ENCODE measurements around the gene PCARE.

The PCARE gene

DNA sequence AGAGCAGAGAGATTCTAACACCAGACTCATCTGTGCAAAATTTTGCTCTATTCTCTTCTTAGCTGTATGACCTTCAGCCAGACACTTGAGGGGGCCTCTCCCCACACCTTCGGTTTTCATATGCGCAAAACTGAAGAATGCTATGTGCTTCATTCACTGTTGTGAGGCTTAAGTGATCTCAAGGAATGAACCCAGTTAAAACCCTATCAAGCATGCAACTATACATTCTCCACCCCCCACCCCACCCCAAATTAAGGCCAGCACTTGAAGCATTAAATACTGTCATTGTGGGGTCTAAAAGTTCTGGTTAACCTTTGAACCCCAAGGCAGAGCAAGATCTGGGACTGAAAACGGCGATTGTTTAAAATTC lies 10.0 kb downstream of the PCARE start:
- H4K20me1 ChIP-seq (ENCODE audit: insufficient read depth, low read length, poor library complexity, severe bottlenecking), result no peaks in the 10 kb centered on the region
- TF ChIP-seq, protein P1, sequence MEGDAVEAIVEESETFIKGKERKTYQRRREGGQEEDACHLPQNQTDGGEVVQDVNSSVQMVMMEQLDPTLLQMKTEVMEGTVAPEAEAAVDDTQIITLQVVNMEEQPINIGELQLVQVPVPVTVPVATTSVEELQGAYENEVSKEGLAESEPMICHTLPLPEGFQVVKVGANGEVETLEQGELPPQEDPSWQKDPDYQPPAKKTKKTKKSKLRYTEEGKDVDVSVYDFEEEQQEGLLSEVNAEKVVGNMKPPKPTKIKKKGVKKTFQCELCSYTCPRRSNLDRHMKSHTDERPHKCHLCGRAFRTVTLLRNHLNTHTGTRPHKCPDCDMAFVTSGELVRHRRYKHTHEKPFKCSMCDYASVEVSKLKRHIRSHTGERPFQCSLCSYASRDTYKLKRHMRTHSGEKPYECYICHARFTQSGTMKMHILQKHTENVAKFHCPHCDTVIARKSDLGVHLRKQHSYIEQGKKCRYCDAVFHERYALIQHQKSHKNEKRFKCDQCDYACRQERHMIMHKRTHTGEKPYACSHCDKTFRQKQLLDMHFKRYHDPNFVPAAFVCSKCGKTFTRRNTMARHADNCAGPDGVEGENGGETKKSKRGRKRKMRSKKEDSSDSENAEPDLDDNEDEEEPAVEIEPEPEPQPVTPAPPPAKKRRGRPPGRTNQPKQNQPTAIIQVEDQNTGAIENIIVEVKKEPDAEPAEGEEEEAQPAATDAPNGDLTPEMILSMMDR (conservative IDR thresholded peaks at IDR 0.05; ENCODE audit: low read length), result no peak
- no peak for TF ChIP-seq EZH2phosphoT487 (IDR thresholded peaks at IDR 0.05; ENCODE audit: borderline replicate concordance)
- no peaks in the 10 kb centered on the region for H3K4me1 ChIP-seq (ENCODE audit: insufficient read depth, low read length, poor library complexity, severe bottlenecking)
- no peak overlapping the region for H3K9ac ChIP-seq (ENCODE audit: low read depth, low read length, poor library complexity, severe bottlenecking)
- H3F3A ChIP-seq (ENCODE audit: low read depth), result no peaks in the 10 kb centered on the region
- no peak overlapping the region for H2AFZ ChIP-seq (ENCODE audit: low read length)
- no peaks in the 10 kb centered on the region for H3K9me3 ChIP-seq (ENCODE audit: insufficient read depth, low read depth, low read length)
- H3K27me3 ChIP-seq (ENCODE audit: insufficient read depth, low read length, poor library complexity, severe bottlenecking), result no peaks in the 10 kb centered on the region
- H3K9me2 ChIP-seq (replicated peaks; ENCODE audit: low read depth, low read length), result no peaks in the 10 kb centered on the region
- H3K4me3 ChIP-seq (ENCODE audit: low read length, poor library complexity, severe bottlenecking), result no peak overlapping the region
- H3K4me2 ChIP-seq (ENCODE audit: low read depth, low read length, poor library complexity, severe bottlenecking), result no peak overlapping the region
- no peaks in the 10 kb centered on the region for H3K79me2 ChIP-seq (ENCODE audit: insufficient read depth, low read length)
- no peaks in the 10 kb centered on the region for H3K36me3 ChIP-seq (ENCODE audit: insufficient read depth, low read length)

- TF ChIP-seq EZH2phosphoT487 (IDR thresholded peaks at IDR 0.05; ENCODE audit: borderline replicate concordance), result no peak
- TF ChIP-seq, protein P1 (conservative IDR thresholded peaks at IDR 0.05; ENCODE audit: low read length), result no peak
- no peaks in the 10 kb centered on the region for H3K79me2 ChIP-seq (ENCODE audit: insufficient read depth, low read length)
- no peak overlapping the region for H3K9ac ChIP-seq (ENCODE audit: low read depth, low read length, poor library complexity, severe bottlenecking)
- H3K27me3 ChIP-seq (ENCODE audit: insufficient read depth, low read length, poor library complexity, severe bottlenecking), result no peaks in the 10 kb centered on the region
- no peak overlapping the region for H3K4me3 ChIP-seq (ENCODE audit: low read length, poor library complexity, severe bottlenecking)
- H3K4me1 ChIP-seq (ENCODE audit: insufficient read depth, low read length, poor library complexity, severe bottlenecking), result no peaks in the 10 kb centered on the region
- no peak overlapping the region for H2AFZ ChIP-seq (ENCODE audit: low read length)
- H4K20me1 ChIP-seq (ENCODE audit: insufficient read depth, low read length, poor library complexity, severe bottlenecking), result no peaks in the 10 kb centered on the region
- H3K36me3 ChIP-seq (ENCODE audit: insufficient read depth, low read length), result no peaks in the 10 kb centered on the region
- H3K9me3 ChIP-seq (ENCODE audit: insufficient read depth, low read depth, low read length), result no peaks in the 10 kb centered on the region
- H3F3A ChIP-seq (ENCODE audit: low read depth), result no peaks in the 10 kb centered on the region
- no peaks in the 10 kb centered on the region for H3K9me2 ChIP-seq (replicated peaks; ENCODE audit: low read depth, low read length)
- no peak overlapping the region for H3K4me2 ChIP-seq (ENCODE audit: low read depth, low read length, poor library complexity, severe bottlenecking)
Measured at GRCh38 chr2:29063646-29064345, 10.5 kb downstream of the PCARE start.

DNA sequence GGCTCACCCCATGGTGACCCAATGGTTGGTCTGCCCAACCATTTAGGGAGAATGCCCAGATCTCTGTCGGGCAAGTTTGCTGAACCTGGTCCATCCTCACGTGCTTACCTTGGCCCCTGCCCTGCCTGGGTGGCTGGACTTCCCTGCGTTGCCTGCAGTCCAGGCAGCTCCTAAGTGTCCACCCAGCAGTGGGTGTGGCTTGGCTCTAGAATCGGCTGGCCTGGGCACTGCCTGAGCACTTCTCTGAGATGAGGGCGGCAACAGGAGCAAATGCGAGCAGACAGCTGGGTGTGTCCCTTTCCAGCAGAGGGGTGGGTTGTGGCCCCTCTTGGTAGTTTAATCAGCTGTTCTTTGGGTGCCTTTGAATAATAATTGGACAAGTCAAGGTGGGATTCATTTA lies 11.3 kb downstream of the PCARE start:
- no peak for TF ChIP-seq EZH2phosphoT487 (IDR thresholded peaks at IDR 0.05; ENCODE audit: borderline replicate concordance)
- TF ChIP-seq, protein P1 (conservative IDR thresholded peaks at IDR 0.05; ENCODE audit: low read length), result no peak
- Histone ChIP-seq H3K79me2 (ENCODE audit: insufficient read depth, low read length) (no peaks in the 10 kb centered on the region), H3K9me2 (replicated peaks; ENCODE audit: low read depth, low read length) (no peaks in the 10 kb centered on the region), H3K4me1 (ENCODE audit: insufficient read depth, low read length, poor library complexity, severe bottlenecking) (no peaks in the 10 kb centered on the region), H3K36me3 (ENCODE audit: insufficient read depth, low read length) (no peaks in the 10 kb centered on the region), H4K20me1 (ENCODE audit: insufficient read depth, low read length, poor library complexity, severe bottlenecking) (no peaks in the 10 kb centered on the region), H3K4me3 (ENCODE audit: low read length, poor library complexity, severe bottlenecking) (no peak overlapping the region), H3K9me3 (ENCODE audit: insufficient read depth, low read depth, low read length) (no peaks in the 10 kb centered on the region), H2AFZ (ENCODE audit: low read length) (no peak overlapping the region), H3K27me3 (ENCODE audit: insufficient read depth, low read length, poor library complexity, severe bottlenecking) (no peaks in the 10 kb centered on the region), H3K4me2 (ENCODE audit: low read depth, low read length, poor library complexity, severe bottlenecking) (no peak overlapping the region), H3K9ac (ENCODE audit: low read depth, low read length, poor library complexity, severe bottlenecking) (no peak overlapping the region), H3F3A (ENCODE audit: low read depth) (no peaks in the 10 kb centered on the region)

Data from Loucy (cell line).